ENCODE results near the gene SOD1.

SOD1 gene

GRCh38 chr21:31675960-31676359, 16.5 kb downstream of the SOD1 start:
- H3K27ac ChIP-seq, result no peak overlapping the region
- TF ChIP-seq CTCF (IDR thresholded peaks at IDR 0.05), result no peak
- H3K4me1 ChIP-seq, result no peaks in the 10 kb centered on the region
- peaks cover 11 to 29% (median 11%) of the 10 kb centered on the region in 3 donors for H3K36me3 ChIP-seq
- intact Hi-C loops (cut with DNase I; ENCODE audit: low total_unique reads), result no loop called here
- no peak overlapping the region for H3K4me3 ChIP-seq
- no peaks in the 10 kb centered on the region for H3K27me3 ChIP-seq
- DNase-seq, result no peak
- no peaks in the 10 kb centered on the region for H3K9me3 ChIP-seq

GRCh38 chr21:31677047-31677446, 17.6 kb downstream of the SOD1 start:
- Histone ChIP-seq H3K27me3 (no peaks in the 10 kb centered on the region), H3K36me3 (peaks cover under 1 to 21% (median 7%) of the 10 kb centered on the region in 3 donors), H3K4me1 (no peaks in the 10 kb centered on the region), H3K27ac (no peak overlapping the region), H3K9me3 (no peaks in the 10 kb centered on the region), H3K4me3 (no peak overlapping the region)
- TF ChIP-seq CTCF (IDR thresholded peaks at IDR 0.05), result no peak
- intact Hi-C loops (cut with DNase I; ENCODE audit: low total_unique reads), result no loop called here
- no peak for DNase-seq

GRCh38 chr21:31678478-31678877, 19.0 kb downstream of the SOD1 start:
- no peaks in the 10 kb centered on the region for H3K9me3 ChIP-seq
- H3K27ac ChIP-seq, result no peak overlapping the region
- DNase-seq, result no peak
- peaks cover 2 to 29% (median 20%) of the 10 kb centered on the region in 3 donors for H3K36me3 ChIP-seq
- H3K27me3 ChIP-seq, result no peaks in the 10 kb centered on the region
- no peak overlapping the region for H3K4me3 ChIP-seq
- no peak for TF ChIP-seq CTCF (IDR thresholded peaks at IDR 0.05)
- intact Hi-C loops (cut with DNase I; ENCODE audit: low total_unique reads), result no loop called here
- no peaks in the 10 kb centered on the region for H3K4me1 ChIP-seq

- no peak for TF ChIP-seq CTCF (IDR thresholded peaks at IDR 0.05)
- Histone ChIP-seq H3K4me3 (no peak overlapping the region), H3K27me3 (no peaks in the 10 kb centered on the region), H3K27ac (no peak overlapping the region), H3K9me3 (no peaks in the 10 kb centered on the region), H3K36me3 (peaks cover 38 to 66% (median 59%) of the 10 kb centered on the region in 3 donors), H3K4me1 (no peaks in the 10 kb centered on the region)
- intact Hi-C loops (cut with DNase I; ENCODE audit: low total_unique reads), result no loop called here
- no peak for DNase-seq
Observed at GRCh38 chr21:31682620-31683019, 23.1 kb downstream of the SOD1 start.

GRCh38 chr21:31683029-31683428, 23.5 kb downstream of the SOD1 start:
- DNase-seq, result no peak
- Histone ChIP-seq H3K4me1 (no peaks in the 10 kb centered on the region), H3K27ac (no peak overlapping the region), H3K36me3 (peaks cover 41 to 70% (median 62%) of the 10 kb centered on the region in 3 donors), H3K9me3 (no peaks in the 10 kb centered on the region), H3K27me3 (no peaks in the 10 kb centered on the region), H3K4me3 (no peak overlapping the region)
- intact Hi-C loops (cut with DNase I; ENCODE audit: low total_unique reads), result no loop called here
- no peak for TF ChIP-seq CTCF (IDR thresholded peaks at IDR 0.05)

- H3K9me3 ChIP-seq, result no peaks in the 10 kb centered on the region
- H3K27ac ChIP-seq, result no peak overlapping the region
- no peaks in the 10 kb centered on the region for H3K27me3 ChIP-seq
- TF ChIP-seq CTCF (IDR thresholded peaks at IDR 0.05), result no peak
- H3K4me3 ChIP-seq, result no peak overlapping the region
- DNase-seq, result no peak
- peaks cover 57 to 84% (median 78%) of the 10 kb centered on the region in 3 donors for H3K36me3 ChIP-seq
- no peaks in the 10 kb centered on the region for H3K4me1 ChIP-seq
- intact Hi-C loops (cut with DNase I; ENCODE audit: low total_unique reads), result no loop called here
Observed at GRCh38 chr21:31684918-31685317, 25.4 kb downstream of the SOD1 start.
